ENCODE data around the gene CARF. TPM values are rescaled to one million over a fixed set of nuclear protein-coding genes. Genes with fewer than 3 reads are reported as not detected.

The CARF gene
- total and polyA plus RNA-seq, 2 donors (not counting 1 experiment from before 2014, with no cell fraction given), result 11.3 to 27.5 TPM

DNA sequence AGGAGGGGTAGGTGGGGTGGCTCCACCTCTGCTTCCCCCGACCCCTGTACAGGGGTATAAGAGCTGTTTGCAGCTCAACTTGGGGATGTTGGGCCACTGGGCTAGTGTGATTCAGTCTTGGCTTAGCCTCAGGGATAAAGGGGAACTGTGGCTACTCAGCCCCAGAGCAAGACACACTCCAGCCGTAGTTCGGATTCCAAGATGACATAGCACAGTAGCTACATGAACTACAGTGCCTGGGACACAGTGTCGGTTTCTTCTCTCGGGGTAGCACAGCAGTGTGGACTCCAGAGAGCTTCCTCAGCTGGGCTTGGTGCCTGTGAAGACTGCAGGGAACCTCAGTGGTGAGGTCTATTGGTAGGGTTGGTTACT is 21.1 kb downstream of the CARF start:
- Histone ChIP-seq H3K27ac (ENCODE audit: low read length in 2 of 2) (no peak overlapping the region), H3K27me3 (replicated peaks in 1 of 4; ENCODE audit: control extremely low read depth in 1 of 4, control insufficient read depth in 3 of 4, insufficient read depth in 4 of 4, low read length in 3 of 4) (no peaks in the 10 kb centered on the region), H3K9ac (ENCODE audit: low read length) (no peak overlapping the region), H3K4me2 (replicated peaks; ENCODE audit: low read depth, low read length, poor library complexity, severe bottlenecking) (no peak overlapping the region), H3K36me3 (replicated peaks in 1 of 2; ENCODE audit: control extremely low read depth in 1 of 2, control insufficient read depth in 1 of 2, extremely low read depth in 1 of 2, insufficient read depth in 2 of 2, low read length in 1 of 2) (peaks cover 0 to 4% of the 10 kb centered on the region in 2 experiments), H3K4me1 (ENCODE audit: control insufficient read depth in 2 of 2, insufficient read depth in 2 of 2, low read length in 2 of 2) (no peaks in the 10 kb centered on the region), H3K4me3 (ENCODE audit: control extremely low read depth in 1 of 5, extremely low read depth in 1 of 5, insufficient read depth in 1 of 5, low read depth in 2 of 5, low read length in 4 of 5) (no peak overlapping the region), H2AFZ (ENCODE audit: insufficient read depth, low read depth, low read length, poor library complexity, severe bottlenecking) (no peak overlapping the region), H3K9me3 (ENCODE audit: control extremely low read depth in 1 of 3, control insufficient read depth in 2 of 3, insufficient read depth in 1 of 3, low read length in 2 of 3) (no peaks in the 10 kb centered on the region), H3K79me2 (ENCODE audit: control insufficient read depth, insufficient read depth, low read length) (no peaks in the 10 kb centered on the region), H4K20me1 (ENCODE audit: control insufficient read depth, insufficient read depth, low read length, poor library complexity, severe bottlenecking) (no peaks in the 10 kb centered on the region)
- Mint-ChIP-seq H3K27ac (no peak overlapping the region), H3K27me3 (no peaks in the 10 kb centered on the region), H3K4me1 (no peaks in the 10 kb centered on the region), H3K4me3 (no peak overlapping the region), H3K9me3 (ENCODE audit: insufficient read depth) (no peaks in the 10 kb centered on the region)
- POLR2A ChIA-PET, result no interaction called here
- TF ChIP-seq, protein P1, sequence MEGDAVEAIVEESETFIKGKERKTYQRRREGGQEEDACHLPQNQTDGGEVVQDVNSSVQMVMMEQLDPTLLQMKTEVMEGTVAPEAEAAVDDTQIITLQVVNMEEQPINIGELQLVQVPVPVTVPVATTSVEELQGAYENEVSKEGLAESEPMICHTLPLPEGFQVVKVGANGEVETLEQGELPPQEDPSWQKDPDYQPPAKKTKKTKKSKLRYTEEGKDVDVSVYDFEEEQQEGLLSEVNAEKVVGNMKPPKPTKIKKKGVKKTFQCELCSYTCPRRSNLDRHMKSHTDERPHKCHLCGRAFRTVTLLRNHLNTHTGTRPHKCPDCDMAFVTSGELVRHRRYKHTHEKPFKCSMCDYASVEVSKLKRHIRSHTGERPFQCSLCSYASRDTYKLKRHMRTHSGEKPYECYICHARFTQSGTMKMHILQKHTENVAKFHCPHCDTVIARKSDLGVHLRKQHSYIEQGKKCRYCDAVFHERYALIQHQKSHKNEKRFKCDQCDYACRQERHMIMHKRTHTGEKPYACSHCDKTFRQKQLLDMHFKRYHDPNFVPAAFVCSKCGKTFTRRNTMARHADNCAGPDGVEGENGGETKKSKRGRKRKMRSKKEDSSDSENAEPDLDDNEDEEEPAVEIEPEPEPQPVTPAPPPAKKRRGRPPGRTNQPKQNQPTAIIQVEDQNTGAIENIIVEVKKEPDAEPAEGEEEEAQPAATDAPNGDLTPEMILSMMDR (IDR thresholded peaks at IDR 0.05), result no peak
- no peak for TF ChIP-seq EZH2 (IDR thresholded peaks at IDR 0.05; ENCODE audit: borderline replicate concordance, insufficient read depth, low read depth, low read length, poor library complexity, severe bottlenecking)
- intact Hi-C loops (cut with micrococcal nuclease), result no loop called here
- CTCF ChIA-PET, result interaction anchor here (0.8 to 1.0 kb wide), 2 partner anchors 8 to 9 kb away, joined by 3 read pairs; no protein-coding TSS in a partner anchor
- ATAC-seq (ENCODE audit: low read depth) (no peak), DNase-seq (no peak)
- WGBS (ENCODE audit: insufficient coverage), result 100% methylated on average over 5 of the region's 5 CpGs

GRCh38 chr2:202933958-202934357 is 21.9 kb downstream of the CARF start:
- H3K4me1 Mint-ChIP-seq, result no peaks in the 10 kb centered on the region
- intact Hi-C loops (cut with micrococcal nuclease), result no loop called here
- no peak overlapping the region for H2AFZ ChIP-seq (ENCODE audit: insufficient read depth, low read depth, low read length, poor library complexity, severe bottlenecking)
- no peak overlapping the region for H3K4me3 ChIP-seq (ENCODE audit: control extremely low read depth in 1 of 5, extremely low read depth in 1 of 5, insufficient read depth in 1 of 5, low read depth in 2 of 5, low read length in 4 of 5)
- no peak for TF ChIP-seq EZH2 (IDR thresholded peaks at IDR 0.05; ENCODE audit: borderline replicate concordance, insufficient read depth, low read depth, low read length, poor library complexity, severe bottlenecking)
- TF ChIP-seq, protein P1 (IDR thresholded peaks at IDR 0.05), result no peak
- H3K27me3 Mint-ChIP-seq, result no peaks in the 10 kb centered on the region
- H3K9me3 Mint-ChIP-seq (ENCODE audit: insufficient read depth), result no peaks in the 10 kb centered on the region
- DNase-seq, result no peak
- H3K9ac ChIP-seq (ENCODE audit: low read length), result no peak overlapping the region
- H3K27ac ChIP-seq (ENCODE audit: low read length in 2 of 2), result no peak overlapping the region
- ChIA-PET CTCF (interaction anchor here (1.0 kb wide), 1 partner anchor 9 kb away, joined by 3 read pairs; no protein-coding TSS in a partner anchor), POLR2A (no interaction called here)
- peaks cover 3 to 5% of the 10 kb centered on the region in 2 experiments for H3K36me3 ChIP-seq (replicated peaks in 1 of 2; ENCODE audit: control extremely low read depth in 1 of 2, control insufficient read depth in 1 of 2, extremely low read depth in 1 of 2, insufficient read depth in 2 of 2, low read length in 1 of 2)
- no peak overlapping the region for H3K4me2 ChIP-seq (replicated peaks; ENCODE audit: low read depth, low read length, poor library complexity, severe bottlenecking)
- no peak overlapping the region for H3K4me3 Mint-ChIP-seq
- no CpG with 5 or more reads among the region's 2 CpGs for WGBS (ENCODE audit: insufficient coverage)
- ATAC-seq (ENCODE audit: low read depth), result no peak
- H4K20me1 ChIP-seq (ENCODE audit: control insufficient read depth, insufficient read depth, low read length, poor library complexity, severe bottlenecking), result no peaks in the 10 kb centered on the region
- H3K27me3 ChIP-seq (replicated peaks in 1 of 4; ENCODE audit: control extremely low read depth in 1 of 4, control insufficient read depth in 3 of 4, insufficient read depth in 4 of 4, low read length in 3 of 4), result no peaks in the 10 kb centered on the region
- H3K27ac Mint-ChIP-seq, result no peak overlapping the region
- no peaks in the 10 kb centered on the region for H3K79me2 ChIP-seq (ENCODE audit: control insufficient read depth, insufficient read depth, low read length)
- H3K4me1 ChIP-seq (ENCODE audit: control insufficient read depth in 2 of 2, insufficient read depth in 2 of 2, low read length in 2 of 2), result no peaks in the 10 kb centered on the region
- no peaks in the 10 kb centered on the region for H3K9me3 ChIP-seq (ENCODE audit: control extremely low read depth in 1 of 3, control insufficient read depth in 2 of 3, insufficient read depth in 1 of 3, low read length in 2 of 3)
